Measurements from ENCODE around the gene ATR. TPM values are rescaled to one million over a fixed set of nuclear protein-coding genes. Genes with fewer than 3 reads are reported as not detected.

The ATR gene
- total RNA-seq, 1 experiment from 2014 or later, result 15.8 TPM

DNA sequence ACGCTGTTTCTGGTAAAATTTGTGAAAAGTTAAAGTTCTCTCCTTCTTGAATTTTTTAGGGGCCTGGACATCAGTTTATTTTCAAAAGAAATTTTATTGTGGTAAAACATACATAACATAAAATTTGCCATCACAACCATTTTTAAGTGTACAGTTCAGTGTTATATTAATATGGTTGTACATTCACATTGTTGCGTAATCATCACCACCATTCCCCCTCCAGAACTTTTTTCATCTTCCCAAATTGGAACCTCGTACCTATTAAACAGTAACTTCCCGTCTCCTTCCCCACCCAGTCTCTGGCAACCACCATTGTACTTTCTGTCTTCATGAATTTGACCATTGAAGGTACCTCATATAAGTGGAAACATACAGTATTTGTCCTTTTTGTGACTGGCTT lies 107.7 kb downstream of the ATR start:
- no peak overlapping the region for H3K4me2 ChIP-seq (ENCODE audit: insufficient read depth, insufficient read length, low read length)
- TF ChIP-seq, protein P1, sequence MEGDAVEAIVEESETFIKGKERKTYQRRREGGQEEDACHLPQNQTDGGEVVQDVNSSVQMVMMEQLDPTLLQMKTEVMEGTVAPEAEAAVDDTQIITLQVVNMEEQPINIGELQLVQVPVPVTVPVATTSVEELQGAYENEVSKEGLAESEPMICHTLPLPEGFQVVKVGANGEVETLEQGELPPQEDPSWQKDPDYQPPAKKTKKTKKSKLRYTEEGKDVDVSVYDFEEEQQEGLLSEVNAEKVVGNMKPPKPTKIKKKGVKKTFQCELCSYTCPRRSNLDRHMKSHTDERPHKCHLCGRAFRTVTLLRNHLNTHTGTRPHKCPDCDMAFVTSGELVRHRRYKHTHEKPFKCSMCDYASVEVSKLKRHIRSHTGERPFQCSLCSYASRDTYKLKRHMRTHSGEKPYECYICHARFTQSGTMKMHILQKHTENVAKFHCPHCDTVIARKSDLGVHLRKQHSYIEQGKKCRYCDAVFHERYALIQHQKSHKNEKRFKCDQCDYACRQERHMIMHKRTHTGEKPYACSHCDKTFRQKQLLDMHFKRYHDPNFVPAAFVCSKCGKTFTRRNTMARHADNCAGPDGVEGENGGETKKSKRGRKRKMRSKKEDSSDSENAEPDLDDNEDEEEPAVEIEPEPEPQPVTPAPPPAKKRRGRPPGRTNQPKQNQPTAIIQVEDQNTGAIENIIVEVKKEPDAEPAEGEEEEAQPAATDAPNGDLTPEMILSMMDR (conservative IDR thresholded peaks at IDR 0.05), result no peak
- no peak overlapping the region for H3K27ac ChIP-seq (ENCODE audit: insufficient read length, low read depth, low read length)
- H3T11ph ChIP-seq (ENCODE audit: low read length), result no peak overlapping the region
- no peak overlapping the region for H2BK12ac ChIP-seq (ENCODE audit: insufficient read length, low read depth, low read length)
- no peaks in the 10 kb centered on the region for H3K27me3 Mint-ChIP-seq (ENCODE audit: low read depth)
- H3K4me1 Mint-ChIP-seq, result no peaks in the 10 kb centered on the region
- peaks cover 0 to 4% (median 0%) of the 10 kb centered on the region in 3 experiments; a peak in 2 of 7 replicates for H3K36me3 Mint-ChIP-seq (ENCODE audit: insufficient read depth in 1 of 3, low read depth in 3 of 3)
- no CpG with 5 or more reads among the region's 4 CpGs for WGBS (ENCODE audit: extremely low coverage, insufficient read length, low lambda C conversion rate)
- no peak overlapping the region for H2BK5ac ChIP-seq (ENCODE audit: insufficient read length, low read length)
- no peak overlapping the region for H2BK120ac ChIP-seq (ENCODE audit: low read depth, low read length, poor library complexity, severe bottlenecking)
- no peak overlapping the region for H4K5ac ChIP-seq (ENCODE audit: insufficient read length, low read depth, low read length)
- no peak overlapping the region for H2BK15ac ChIP-seq (ENCODE audit: low read depth, low read length)
- H2AK5ac ChIP-seq (ENCODE audit: insufficient read length, low read length), result no peak overlapping the region
- no peak overlapping the region for H3K27ac Mint-ChIP-seq
- H3K4me1 ChIP-seq (ENCODE audit: insufficient read depth, low read length), result no peaks in the 10 kb centered on the region
- no peak overlapping the region for H3K4me3 Mint-ChIP-seq
- no peak for DNase-seq
- no peak overlapping the region for H3K18ac ChIP-seq (ENCODE audit: insufficient read length, low read depth, low read length)
- H4K8ac ChIP-seq (replicated peaks; ENCODE audit: insufficient read length, low read depth, low read length), result no peak overlapping the region
- no peak overlapping the region for H3K4ac ChIP-seq (ENCODE audit: low read depth, low read length)
- no peaks in the 10 kb centered on the region for H3K23me2 ChIP-seq (ENCODE audit: insufficient read length, low read depth, low read length, poor library complexity, severe bottlenecking)
- no peak overlapping the region for H2BK20ac ChIP-seq (ENCODE audit: low read depth, low read length, poor library complexity, severe bottlenecking)
- no peak overlapping the region for H3K14ac ChIP-seq (ENCODE audit: insufficient read depth, low read length)
- no peaks in the 10 kb centered on the region for H3K27me3 ChIP-seq (ENCODE audit: insufficient read depth, low read length)
- no peak overlapping the region for H3K23ac ChIP-seq (ENCODE audit: insufficient read length, low read depth, low read length)
- no peak overlapping the region for H3K56ac ChIP-seq (ENCODE audit: insufficient read length, low read depth, low read length)
- no peaks in the 10 kb centered on the region for H3K9me3 ChIP-seq (ENCODE audit: control insufficient read depth, low read depth, low read length)
- no peaks in the 10 kb centered on the region for H3K79me1 ChIP-seq (ENCODE audit: insufficient read depth, low read depth, low read length, poor library complexity, severe bottlenecking)
- H3K9ac ChIP-seq (ENCODE audit: extremely low read depth, insufficient read length, low read length), result no peak overlapping the region
- H2AFZ ChIP-seq (ENCODE audit: low read length), result no peak overlapping the region
- peaks cover 0 to 4% of the 10 kb centered on the region in 2 experiments; a peak in 2 of 5 replicates for H3K9me3 Mint-ChIP-seq
- no peak overlapping the region for H4K91ac ChIP-seq (ENCODE audit: insufficient read length, low read depth, low read length)
- no peaks in the 10 kb centered on the region for H4K20me1 ChIP-seq (ENCODE audit: control insufficient read depth, insufficient read depth, insufficient read length)
- no peaks in the 10 kb centered on the region for H3K79me2 ChIP-seq (ENCODE audit: insufficient read depth, low read length)

Data from H9 (cell line).